ENCODE data around the gene CXXC5. TPM values are rescaled to one million over a fixed set of nuclear protein-coding genes. Genes with fewer than 3 reads are reported as not detected.

The CXXC5 gene
- total and polyA plus RNA-seq, 2 experiments from 2014 or later: 90.9 to 106 TPM

DNA sequence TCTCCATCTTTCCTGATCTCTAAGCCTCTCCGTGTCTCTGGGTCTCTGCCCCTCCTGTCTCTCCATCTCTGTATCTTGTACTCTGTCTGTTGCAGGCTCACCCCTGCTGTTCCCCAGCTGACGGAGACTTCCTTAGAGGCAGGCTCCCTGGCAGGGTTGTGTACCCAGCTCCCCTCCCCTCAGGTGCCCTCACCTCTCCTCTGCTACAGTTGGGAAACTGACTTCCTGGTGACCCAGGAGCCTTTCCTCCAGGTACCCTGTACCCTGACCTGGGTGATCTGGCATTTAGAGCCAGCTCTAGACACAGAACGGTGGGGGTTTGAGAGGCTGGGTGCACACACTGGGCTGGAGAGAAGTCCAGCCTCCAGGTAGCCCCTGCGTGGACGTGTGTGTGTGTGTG, 37.7 kb downstream of the CXXC5 start:
- no peak for DNase-seq (ENCODE audit: low spot score)
- Histone ChIP-seq H3K9me3 (ENCODE audit: low read depth) (no peaks in the 10 kb centered on the region), H3K36me3 (replicated peaks; ENCODE audit: insufficient read depth, low read depth) (no peaks in the 10 kb centered on the region), H4K20me1 (ENCODE audit: insufficient read depth, poor library complexity, severe bottlenecking) (no peaks in the 10 kb centered on the region), H3K79me2 (peaks cover 7% of the 10 kb centered on the region), H3K4me3 (no peak overlapping the region), H3K9me2 (replicated peaks; ENCODE audit: insufficient read depth) (no peaks in the 10 kb centered on the region), H3K4me1 (ENCODE audit: insufficient read depth) (peaks cover 33% of the 10 kb centered on the region), H3K4me2 (no peak overlapping the region), H2AFZ (no peak overlapping the region), H3K27ac (peak overlapping the region; percentile 46), H3K27me3 (no peaks in the 10 kb centered on the region)
- 88% methylated on average over 4 of the region's 5 CpGs for WGBS (ENCODE audit: low lambda C conversion rate, missing lambda C conversion rate)
- TF ChIP-seq EZH2phosphoT487 (IDR thresholded peaks at IDR 0.05; ENCODE audit: low read depth, severe bottlenecking, unreplicated experiment) (no peak), EZH2 (IDR thresholded peaks at IDR 0.05; ENCODE audit: borderline replicate concordance) (no peak)
- TF ChIP-seq, protein P1, sequence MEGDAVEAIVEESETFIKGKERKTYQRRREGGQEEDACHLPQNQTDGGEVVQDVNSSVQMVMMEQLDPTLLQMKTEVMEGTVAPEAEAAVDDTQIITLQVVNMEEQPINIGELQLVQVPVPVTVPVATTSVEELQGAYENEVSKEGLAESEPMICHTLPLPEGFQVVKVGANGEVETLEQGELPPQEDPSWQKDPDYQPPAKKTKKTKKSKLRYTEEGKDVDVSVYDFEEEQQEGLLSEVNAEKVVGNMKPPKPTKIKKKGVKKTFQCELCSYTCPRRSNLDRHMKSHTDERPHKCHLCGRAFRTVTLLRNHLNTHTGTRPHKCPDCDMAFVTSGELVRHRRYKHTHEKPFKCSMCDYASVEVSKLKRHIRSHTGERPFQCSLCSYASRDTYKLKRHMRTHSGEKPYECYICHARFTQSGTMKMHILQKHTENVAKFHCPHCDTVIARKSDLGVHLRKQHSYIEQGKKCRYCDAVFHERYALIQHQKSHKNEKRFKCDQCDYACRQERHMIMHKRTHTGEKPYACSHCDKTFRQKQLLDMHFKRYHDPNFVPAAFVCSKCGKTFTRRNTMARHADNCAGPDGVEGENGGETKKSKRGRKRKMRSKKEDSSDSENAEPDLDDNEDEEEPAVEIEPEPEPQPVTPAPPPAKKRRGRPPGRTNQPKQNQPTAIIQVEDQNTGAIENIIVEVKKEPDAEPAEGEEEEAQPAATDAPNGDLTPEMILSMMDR (IDR thresholded peaks at IDR 0.05; ENCODE audit: poor library complexity): no peak

DNA sequence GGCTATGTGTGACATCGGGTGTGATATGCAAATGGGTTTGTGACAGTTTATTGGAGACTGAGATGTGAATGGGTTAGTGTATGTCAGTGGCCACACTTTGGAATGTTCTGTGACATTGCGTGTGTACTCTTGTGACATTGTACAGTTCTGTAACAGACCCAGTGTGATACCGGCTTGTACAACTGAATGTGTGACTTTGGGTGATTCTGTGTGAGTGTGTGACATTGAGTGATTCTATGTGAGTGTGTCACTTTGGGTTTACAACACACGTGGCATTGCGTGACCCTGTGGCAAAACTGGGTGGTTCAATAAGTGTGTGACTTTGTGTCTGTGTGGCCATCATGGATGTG, 38.2 kb downstream of the CXXC5 start:
- TF ChIP-seq, protein P1 (IDR thresholded peaks at IDR 0.05; ENCODE audit: poor library complexity): no peak
- TF ChIP-seq EZH2phosphoT487 (IDR thresholded peaks at IDR 0.05; ENCODE audit: low read depth, severe bottlenecking, unreplicated experiment): no peak
- TF ChIP-seq EZH2 (IDR thresholded peaks at IDR 0.05; ENCODE audit: borderline replicate concordance): no peak
- 95% methylated on average over 5 of the region's 5 CpGs for WGBS (ENCODE audit: low lambda C conversion rate, missing lambda C conversion rate)
- Histone ChIP-seq H3K36me3 (replicated peaks; ENCODE audit: insufficient read depth, low read depth) (no peaks in the 10 kb centered on the region), H3K27me3 (no peaks in the 10 kb centered on the region), H3K9me3 (ENCODE audit: low read depth) (no peaks in the 10 kb centered on the region), H3K27ac (peak overlapping the region; percentile 46), H3K9me2 (replicated peaks; ENCODE audit: insufficient read depth) (no peaks in the 10 kb centered on the region), H3K4me2 (no peak overlapping the region), H2AFZ (no peak overlapping the region), H3K4me1 (ENCODE audit: insufficient read depth) (peaks cover 34% of the 10 kb centered on the region), H3K4me3 (no peak overlapping the region), H4K20me1 (ENCODE audit: insufficient read depth, poor library complexity, severe bottlenecking) (no peaks in the 10 kb centered on the region), H3K79me2 (peaks cover 7% of the 10 kb centered on the region)
- no peak for DNase-seq (ENCODE audit: low spot score)

DNA sequence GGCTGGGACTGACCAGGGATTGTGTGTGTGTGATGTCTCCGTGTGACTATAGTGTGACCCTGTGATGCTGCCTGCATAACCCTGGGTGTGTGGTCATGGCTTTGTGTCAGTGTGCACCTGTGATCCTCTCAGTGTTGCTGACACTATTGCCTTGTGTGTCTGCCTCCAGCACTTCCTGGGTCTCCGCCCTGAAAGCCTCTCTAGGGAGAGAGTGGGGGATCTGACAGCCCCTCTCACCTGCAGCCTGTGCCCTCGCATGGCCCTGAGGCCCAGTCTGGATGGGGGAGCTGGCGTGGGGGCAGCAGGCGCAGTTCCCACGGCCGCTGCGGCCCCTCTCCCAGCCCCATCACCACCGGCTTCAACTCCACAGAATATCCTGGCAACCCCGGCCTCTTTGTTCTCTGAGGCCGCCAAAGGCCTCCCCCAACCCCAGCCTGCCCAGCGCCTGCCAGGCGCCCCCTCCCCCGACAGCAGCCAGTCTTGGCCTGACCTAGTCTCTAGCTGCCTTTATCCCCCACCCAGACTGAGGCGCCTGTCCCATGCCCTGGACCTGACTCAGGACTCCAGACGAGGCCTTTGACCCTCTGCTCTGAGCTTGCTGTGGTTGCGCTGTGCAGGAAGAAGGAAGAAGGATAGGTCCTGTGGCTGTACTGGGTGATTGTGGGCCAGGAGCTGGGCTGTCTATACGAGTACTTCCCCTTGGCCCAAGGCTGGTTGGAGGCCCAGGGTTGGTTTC, 38.7 kb downstream of the CXXC5 start:
- Histone ChIP-seq H3K4me2 (no peak overlapping the region), H3K9me3 (ENCODE audit: low read depth) (no peaks in the 10 kb centered on the region), H3K79me2 (peaks cover 3% of the 10 kb centered on the region), H3K4me1 (ENCODE audit: insufficient read depth) (peaks cover 34% of the 10 kb centered on the region), H3K36me3 (replicated peaks; ENCODE audit: insufficient read depth, low read depth) (no peaks in the 10 kb centered on the region), H3K9me2 (replicated peaks; ENCODE audit: insufficient read depth) (no peaks in the 10 kb centered on the region), H3K4me3 (no peak overlapping the region), H3K27me3 (no peaks in the 10 kb centered on the region), H3K27ac (peak overlapping the region; percentile 51), H2AFZ (no peak overlapping the region), H4K20me1 (ENCODE audit: insufficient read depth, poor library complexity, severe bottlenecking) (no peaks in the 10 kb centered on the region)
- 78% methylated on average over 15 of the region's 18 CpGs for WGBS (ENCODE audit: low lambda C conversion rate, missing lambda C conversion rate)
- DNase-seq (ENCODE audit: low spot score): no peak
- TF ChIP-seq EZH2 (IDR thresholded peaks at IDR 0.05; ENCODE audit: borderline replicate concordance) (no peak), EZH2phosphoT487 (IDR thresholded peaks at IDR 0.05; ENCODE audit: low read depth, severe bottlenecking, unreplicated experiment) (no peak)
- TF ChIP-seq, protein P1 (IDR thresholded peaks at IDR 0.05; ENCODE audit: poor library complexity): no peak
